Fibroblast of peridontal ligament (primary cell): ENCODE results near the gene BABAM2.

Source experiments
- DNase-seq: peaks from one replicate; pipeline ENCODE4 v3.0.0-alpha.2; 2010; ENCODE audit errors: extremely low read depth

BABAM2 gene

DNA sequence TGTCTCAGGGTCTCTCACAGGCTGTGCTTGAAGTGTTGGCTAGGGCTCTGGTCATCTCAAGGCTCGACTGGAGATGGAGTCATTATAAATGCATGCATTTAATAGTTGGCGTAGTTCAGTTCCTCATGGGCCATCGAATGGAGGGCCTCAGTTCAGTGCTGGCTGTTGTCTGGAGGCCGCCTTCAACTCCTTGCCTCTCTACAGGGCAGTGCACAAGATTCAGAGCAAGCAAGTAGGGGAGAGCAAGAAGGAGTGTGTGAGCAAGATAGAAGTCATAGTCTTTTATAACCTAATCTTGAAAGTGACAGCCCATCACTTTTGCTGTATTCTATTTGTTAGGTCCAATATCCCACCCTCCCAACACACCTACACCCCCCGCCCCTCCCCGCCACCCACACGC lies 137.5 kb downstream of the BABAM2 start:
- no peak for DNase-seq

DNA sequence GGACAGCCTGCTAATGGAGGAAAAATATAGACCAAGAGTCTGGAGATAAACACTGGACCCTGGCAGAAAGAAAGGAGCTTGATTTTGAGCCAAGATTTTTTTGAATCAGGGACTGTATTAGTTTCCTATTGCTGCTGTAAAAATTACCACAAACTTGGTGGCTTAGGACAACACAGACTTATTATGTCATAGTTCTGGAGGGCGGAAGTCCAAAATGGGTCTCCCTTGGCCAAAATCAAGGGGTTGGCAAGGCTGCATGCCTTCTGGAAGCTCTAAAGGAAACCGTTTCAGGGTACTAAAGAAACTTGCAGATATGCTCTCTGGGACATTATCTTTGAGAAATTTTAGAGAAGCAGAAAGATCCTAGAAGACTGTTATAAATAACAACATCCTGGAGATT lies 140.1 kb downstream of the BABAM2 start:
- no peak for DNase-seq

DNA sequence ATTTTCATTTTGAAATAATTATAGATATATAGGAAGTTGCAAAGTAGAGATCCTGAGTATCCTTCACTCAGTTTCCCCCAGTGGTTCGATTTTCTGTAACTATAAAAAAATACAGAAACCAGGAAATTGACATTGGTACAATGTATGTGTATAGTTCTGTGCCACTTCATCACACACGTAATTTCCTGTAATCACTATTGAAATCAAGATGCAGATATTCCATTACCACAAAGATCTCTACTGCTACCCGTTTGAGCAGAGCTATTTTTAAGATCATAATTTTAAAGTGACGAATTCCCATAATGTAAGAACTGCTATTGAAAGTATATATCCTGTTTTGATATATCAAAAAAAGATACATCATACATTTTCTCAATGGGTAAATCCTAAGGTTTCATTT lies 142.3 kb downstream of the BABAM2 start:
- no peak for DNase-seq

GRCh38 chr2:28034696-28035095 lies 144.2 kb downstream of the BABAM2 start:
- no peak for DNase-seq

GRCh38 chr2:28035163-28035690 lies 144.7 kb downstream of the BABAM2 start:
- DNase-seq: no peak

- DNase-seq: no peak
Measured at GRCh38 chr2:28035816-28036215, 145.3 kb downstream of the BABAM2 start.

- peak; percentile 58 for DNase-seq
Measured at GRCh38 chr2:28036307-28036706, 145.8 kb downstream of the BABAM2 start.

GRCh38 chr2:28038722-28039121 lies 148.2 kb downstream of the BABAM2 start:
- no peak for DNase-seq

DNA sequence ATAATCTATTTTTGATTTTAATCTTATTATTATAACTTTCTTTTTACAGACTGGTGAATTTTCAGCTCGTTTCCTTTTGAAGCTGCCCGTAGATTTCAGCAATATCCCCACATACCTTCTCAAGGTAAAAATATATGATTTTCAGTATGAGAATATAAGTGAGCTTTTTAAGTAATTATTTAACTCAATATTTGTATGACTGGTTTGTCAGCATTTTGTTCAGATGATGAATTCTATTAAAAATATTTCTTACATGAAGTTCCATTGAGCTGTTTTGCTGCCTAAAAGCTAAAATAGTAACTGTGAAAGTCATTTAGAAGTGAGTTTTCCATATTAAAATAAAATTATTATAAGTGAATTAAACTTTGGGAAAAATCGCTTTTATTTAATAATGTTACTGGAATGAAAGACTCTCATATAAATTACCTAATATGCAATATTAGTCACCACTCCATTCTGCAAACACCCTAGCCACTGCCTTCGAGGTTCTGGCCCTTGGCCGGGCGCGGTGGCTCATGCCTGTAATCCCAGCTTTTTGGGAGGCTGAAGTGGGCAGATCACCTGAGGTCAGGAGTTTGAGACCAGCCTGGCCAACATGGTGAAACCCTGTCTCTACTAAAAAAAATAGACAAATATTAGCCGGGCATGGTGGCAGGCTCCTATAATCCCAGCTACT lies 155.3 kb downstream of the BABAM2 start:
- DNase-seq: no peak

DNA sequence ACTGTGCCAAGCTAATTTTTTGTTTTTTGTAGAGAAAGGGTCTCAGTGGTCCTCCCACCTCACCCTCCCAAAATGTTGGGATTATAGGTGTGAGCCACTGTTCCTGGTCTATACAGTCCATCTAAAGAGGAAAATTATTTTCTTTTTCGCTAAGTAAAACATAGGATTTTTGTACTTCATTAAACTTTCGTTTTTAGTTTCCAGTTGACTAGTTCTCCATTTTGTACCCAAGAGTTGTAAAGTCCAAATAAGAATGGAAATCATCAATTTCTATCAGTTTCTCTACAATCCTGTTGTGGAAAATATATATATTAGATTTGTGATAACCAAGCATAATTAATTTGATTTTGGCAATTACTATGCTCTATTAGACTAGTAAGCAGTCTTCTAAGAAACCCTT lies 156.4 kb downstream of the BABAM2 start:
- DNase-seq: no peak

GRCh38 chr2:28047681-28048080 lies 157.2 kb downstream of the BABAM2 start:
- peak; percentile 90 for DNase-seq

DNA sequence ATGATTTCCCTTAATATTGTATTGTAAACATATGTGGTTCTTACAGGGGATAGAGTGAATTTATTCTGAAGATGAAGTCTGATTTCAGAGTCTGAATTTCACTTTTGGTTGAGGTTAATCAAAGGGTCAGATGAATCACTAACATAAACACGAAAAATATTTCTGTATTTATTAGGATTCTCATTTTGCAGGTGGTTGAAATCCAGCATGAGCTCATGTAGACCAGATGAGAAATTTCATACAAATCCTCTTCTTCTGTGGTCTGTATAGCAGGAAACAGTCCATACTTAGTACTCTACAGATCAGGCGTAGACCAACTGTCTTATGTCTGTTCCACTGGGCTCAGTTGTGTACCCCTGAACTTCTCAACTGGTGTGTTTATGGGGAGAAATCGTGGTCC lies 157.8 kb downstream of the BABAM2 start:
- DNase-seq: peak; percentile 19

DNA sequence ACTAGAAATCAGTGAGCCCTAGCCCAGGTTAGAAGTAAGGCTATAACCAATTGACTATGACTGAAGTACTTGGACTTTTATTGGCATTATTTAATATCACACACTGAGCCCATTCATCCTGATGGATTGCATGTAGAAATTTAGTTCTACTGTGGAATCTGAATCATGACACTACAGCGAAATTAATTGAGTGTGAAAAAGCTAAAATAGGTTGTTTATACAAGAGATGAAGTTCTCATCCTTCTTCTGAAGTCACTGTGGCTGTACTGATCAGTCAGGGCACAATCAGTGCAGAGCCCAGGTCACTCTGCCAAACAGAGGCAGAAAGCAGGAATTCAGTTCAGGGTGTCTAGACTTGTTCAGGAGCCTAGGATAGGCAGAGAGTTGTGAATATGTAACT lies 158.9 kb downstream of the BABAM2 start:
- no peak for DNase-seq

GRCh38 chr2:28049899-28050298 lies 159.4 kb downstream of the BABAM2 start:
- no peak for DNase-seq

GRCh38 chr2:28052691-28053090 lies 162.2 kb downstream of the BABAM2 start:
- DNase-seq: peak; percentile 48

DNA sequence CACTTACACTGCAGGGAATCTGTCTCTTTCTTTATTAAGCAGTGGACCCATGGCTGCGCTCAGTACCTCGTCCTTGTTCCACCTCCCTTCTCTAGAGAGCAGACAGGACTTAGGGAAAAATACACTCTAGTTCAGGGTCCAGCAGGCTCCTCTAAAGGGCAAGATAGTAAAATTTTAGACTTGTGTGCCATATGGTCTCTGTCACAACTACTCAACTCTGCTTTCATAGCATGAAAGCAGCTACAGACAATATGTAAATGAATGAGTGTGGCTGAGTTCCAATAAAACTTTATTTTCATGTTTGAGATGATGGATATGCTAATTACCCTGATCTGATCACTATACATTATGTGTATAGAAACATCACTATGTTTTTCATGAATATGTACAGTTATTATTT lies 163.1 kb downstream of the BABAM2 start:
- DNase-seq: no peak

DNA sequence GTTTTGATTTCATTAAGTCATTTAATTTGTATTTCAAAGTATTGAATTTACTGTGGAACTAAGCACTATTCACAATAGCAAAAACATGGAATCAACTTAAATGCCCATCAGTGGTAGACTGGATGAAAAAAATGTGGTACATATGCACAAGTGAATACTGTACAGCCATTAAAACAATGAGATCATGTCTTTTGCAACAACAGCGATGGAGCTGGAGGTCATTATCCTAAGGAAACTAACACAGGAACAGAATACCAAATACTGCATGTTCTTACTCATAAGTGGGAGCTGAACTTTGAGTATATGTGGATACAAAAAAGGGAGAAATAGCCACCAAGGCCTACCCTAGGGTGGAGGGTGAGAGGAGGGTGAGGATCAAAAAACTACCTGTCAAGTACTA lies 164.4 kb downstream of the BABAM2 start:
- DNase-seq: peak; percentile 59

DNA sequence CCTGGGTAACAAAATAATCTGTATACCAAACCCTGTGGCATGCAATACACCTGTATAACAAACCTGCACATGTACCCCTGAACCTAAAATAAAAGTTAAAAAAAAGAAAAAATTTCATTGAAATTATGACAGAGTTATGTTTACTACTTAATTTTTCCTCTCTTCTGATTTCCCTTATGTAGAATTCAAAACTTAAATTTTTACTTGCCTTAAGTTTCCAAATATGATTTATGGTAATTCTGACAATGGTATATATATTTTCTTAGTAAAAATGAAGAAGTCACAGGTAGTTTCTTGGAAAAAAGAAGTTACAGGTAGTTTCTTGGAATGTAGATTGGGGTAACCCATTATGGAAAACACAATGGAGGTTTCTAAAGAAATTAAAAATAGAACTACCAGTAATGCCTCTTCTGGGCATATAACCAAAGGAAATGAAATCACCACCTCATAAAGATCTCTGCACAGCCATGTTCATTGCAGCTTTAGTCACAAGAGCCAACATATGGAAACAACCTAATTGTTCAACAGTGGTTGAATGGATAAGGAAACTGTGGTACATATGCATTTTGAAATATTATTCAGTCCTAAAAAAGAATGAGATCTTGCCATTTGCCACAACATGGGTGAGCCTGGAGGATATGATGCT lies 164.9 kb downstream of the BABAM2 start:
- peak; percentile 24 for DNase-seq

GRCh38 chr2:28058791-28059190 lies 168.3 kb downstream of the BABAM2 start:
- DNase-seq: no peak

DNA sequence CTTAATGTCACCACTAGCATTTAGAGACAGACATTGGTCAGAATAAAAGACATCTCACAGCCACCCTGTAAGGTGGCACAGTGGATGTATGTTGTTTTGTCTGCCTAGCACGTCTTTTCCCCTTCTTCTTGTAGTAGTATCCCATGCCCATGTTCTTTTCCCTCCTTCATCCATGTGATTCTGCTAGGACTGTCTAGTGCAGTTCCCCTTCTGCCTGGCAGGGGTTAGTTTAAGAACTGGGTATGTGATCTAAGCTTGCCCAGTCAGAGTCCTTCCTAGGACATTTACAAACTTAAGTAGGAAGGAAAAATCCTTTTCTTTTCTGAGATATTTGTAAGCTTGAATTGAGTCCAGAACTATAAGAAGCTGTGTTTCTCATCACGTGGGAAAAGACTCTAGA lies 172.3 kb downstream of the BABAM2 start:
- no peak for DNase-seq

- peak; percentile 81 for DNase-seq
Measured at GRCh38 chr2:28063492-28063962, 173.0 kb downstream of the BABAM2 start.

- DNase-seq: no peak
Measured at GRCh38 chr2:28067602-28068001, 177.1 kb downstream of the BABAM2 start.

DNA sequence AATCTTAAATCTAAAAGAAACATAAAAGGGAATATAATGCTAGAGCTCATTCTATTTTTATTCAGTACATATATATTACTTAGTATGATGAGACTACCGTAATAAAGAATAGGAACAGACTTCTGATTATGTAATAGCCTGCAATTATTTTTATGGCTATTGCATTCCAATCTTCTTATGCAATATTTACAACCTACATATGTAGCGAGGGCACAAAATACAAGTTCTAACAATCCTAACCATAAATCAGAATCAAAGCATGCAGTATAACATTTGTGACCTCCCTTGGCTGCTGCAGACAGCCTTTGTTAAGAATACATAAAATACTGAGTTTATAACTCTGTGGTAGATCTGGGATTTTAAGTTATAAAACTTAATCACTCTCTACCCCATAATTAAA lies 177.6 kb downstream of the BABAM2 start:
- DNase-seq: no peak
